Measurements from ENCODE around the gene AMDHD2.

Gene AMDHD2

DNA sequence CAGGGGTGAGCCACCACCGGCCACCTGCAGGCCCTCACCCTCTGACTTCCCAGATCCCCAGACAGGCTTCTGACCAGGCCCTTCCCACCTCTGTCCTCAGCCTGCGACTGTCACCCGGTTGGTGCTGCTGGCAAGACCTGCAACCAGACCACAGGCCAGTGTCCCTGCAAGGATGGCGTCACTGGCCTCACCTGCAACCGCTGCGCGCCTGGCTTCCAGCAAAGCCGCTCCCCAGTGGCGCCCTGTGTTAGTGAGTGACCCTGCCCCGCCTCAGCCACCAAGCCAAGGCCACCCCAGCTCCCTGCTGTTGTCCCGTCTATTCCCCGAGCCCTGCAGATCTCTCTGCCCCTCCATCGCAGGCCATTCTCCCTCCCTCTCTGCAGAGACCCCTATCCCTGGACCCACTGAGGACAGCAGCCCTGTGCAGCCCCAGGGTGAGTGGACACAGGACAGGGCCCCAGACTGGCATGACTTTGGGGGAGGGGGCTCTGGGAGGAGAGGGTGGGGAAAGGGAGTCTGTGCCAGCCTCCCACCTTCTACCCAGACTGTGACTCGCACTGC lies 47.2 kb upstream of the AMDHD2 start:
- no peak for DNase-seq (ENCODE audit: low spot score)
- in situ Hi-C loops (cut with MboI; ENCODE audit: low pct_unique_long_range_greater_than_20kb, low sequenced_read_pairs, unreplicated experiment) = no loop called here
- TF ChIP-seq, protein P1, sequence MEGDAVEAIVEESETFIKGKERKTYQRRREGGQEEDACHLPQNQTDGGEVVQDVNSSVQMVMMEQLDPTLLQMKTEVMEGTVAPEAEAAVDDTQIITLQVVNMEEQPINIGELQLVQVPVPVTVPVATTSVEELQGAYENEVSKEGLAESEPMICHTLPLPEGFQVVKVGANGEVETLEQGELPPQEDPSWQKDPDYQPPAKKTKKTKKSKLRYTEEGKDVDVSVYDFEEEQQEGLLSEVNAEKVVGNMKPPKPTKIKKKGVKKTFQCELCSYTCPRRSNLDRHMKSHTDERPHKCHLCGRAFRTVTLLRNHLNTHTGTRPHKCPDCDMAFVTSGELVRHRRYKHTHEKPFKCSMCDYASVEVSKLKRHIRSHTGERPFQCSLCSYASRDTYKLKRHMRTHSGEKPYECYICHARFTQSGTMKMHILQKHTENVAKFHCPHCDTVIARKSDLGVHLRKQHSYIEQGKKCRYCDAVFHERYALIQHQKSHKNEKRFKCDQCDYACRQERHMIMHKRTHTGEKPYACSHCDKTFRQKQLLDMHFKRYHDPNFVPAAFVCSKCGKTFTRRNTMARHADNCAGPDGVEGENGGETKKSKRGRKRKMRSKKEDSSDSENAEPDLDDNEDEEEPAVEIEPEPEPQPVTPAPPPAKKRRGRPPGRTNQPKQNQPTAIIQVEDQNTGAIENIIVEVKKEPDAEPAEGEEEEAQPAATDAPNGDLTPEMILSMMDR (IDR thresholded peaks at IDR 0.05; ENCODE audit: extremely low read depth, insufficient read depth, missing control alignments) = no peak

DNA sequence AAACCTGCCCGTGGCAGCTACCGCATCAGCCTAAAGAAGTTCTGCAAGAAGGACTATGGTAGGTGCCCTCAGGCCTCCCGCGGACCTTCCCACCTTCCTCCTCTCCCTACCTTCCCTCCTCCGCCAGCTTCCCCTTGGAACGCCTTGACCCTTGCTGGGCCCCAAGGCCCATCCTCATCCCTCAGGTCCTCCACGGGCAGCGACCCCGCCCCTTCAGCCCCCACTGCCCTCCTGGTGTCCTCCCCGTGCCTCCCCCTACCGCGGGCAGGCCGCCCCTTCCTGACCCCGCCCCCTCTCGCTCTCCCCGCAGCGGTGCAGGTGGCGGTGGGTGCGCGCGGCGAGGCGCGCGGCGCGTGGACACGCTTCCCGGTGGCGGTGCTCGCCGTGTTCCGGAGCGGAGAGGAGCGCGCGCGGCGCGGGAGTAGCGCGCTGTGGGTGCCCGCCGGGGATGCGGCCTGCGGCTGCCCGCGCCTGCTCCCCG lies 46.7 kb upstream of the AMDHD2 start:
- in situ Hi-C loops (cut with MboI; ENCODE audit: low pct_unique_long_range_greater_than_20kb, low sequenced_read_pairs, unreplicated experiment) = no loop called here
- TF ChIP-seq, protein P1 (IDR thresholded peaks at IDR 0.05; ENCODE audit: extremely low read depth, insufficient read depth, missing control alignments) = no peak
- no peak for DNase-seq (ENCODE audit: low spot score)

DNA sequence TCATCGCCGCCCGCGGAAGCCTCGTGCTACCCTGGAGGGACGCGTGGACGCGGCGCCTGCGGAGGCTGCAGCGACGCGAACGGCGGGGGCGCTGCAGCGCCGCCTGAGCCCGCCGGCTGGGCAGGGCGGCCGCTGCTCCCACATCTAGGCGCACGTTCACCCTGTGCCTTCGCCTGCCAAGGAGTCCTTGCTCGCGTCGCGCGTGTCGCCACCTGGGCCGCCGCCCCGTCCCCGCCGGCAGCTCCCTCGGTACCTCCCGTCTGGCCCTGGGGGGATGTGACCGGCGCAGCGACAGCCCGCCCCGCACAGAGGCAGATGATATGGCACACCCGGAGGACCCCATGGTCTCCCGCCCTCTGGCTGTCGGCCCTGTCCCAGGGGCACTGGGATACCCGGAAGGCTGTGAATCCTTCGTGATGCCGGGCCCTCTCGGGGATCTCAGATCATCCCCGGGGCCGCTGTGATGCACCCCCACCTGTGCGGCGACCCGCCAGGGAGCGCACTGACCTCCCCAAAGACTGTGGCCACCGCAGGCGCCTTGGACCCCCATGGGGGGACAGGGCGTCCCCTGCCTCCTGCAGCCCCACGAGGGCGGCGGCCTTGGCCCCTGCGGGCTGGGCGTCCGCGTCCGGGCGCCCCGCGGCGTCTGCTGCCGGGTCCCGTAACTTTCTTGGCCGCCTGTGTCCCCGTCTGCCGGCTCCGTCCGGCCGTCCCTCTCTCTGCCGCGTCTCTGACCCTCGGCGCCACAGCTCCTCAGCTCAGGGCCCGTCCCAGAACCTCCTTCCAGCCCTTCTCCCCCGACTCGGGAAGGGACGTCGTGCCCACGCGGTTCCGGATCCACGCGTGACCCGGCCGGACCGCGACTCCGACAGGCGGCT lies 45.9 kb upstream of the AMDHD2 start:
- DNase-seq (ENCODE audit: low spot score) = peak; percentile 87
- in situ Hi-C loops (cut with MboI; ENCODE audit: low pct_unique_long_range_greater_than_20kb, low sequenced_read_pairs, unreplicated experiment) = no loop called here
- TF ChIP-seq, protein P1 (IDR thresholded peaks at IDR 0.05; ENCODE audit: extremely low read depth, insufficient read depth, missing control alignments) = peak; percentile 73

DNA sequence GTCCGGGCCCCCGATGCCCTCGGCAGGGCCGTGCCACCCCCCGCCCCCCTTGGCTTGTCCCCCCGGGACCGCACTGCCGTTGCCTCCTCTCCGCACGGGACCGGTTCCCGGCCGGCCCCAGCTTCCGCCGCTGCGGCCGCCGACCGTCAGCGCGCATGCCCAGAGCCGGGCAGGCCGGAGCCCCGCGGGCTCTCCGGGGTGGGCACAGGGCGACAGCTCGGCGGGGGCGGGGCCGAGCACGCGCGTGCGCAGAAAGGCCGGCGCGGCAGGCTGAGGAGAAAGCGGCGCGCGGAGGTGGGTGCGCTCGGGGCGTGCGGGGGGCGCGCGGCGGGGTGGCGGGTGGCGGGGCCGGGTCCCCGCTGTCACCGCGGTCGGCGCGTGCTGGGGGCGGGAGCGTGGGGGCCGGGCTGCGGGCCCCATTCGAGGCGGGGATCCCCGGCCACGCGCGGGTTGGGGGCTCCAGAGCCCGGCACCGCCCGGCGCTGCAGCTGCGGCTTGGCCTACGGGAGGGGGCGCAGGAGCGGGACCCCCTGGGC lies 45.2 kb upstream of the AMDHD2 start, which contains the start of gene TBC1D24:
Gene TBC1D24 (plus strand): TSS at position 251 of the 536 bp plus-strand sequence. CDS start 21,022 bp downstream, outside the sequence.
- in situ Hi-C loops (cut with MboI; ENCODE audit: low pct_unique_long_range_greater_than_20kb, low sequenced_read_pairs, unreplicated experiment) = no loop called here
- peak; percentile 100 for DNase-seq (ENCODE audit: low spot score)
- TF ChIP-seq, protein P1 (IDR thresholded peaks at IDR 0.05; ENCODE audit: extremely low read depth, insufficient read depth, missing control alignments) = no peak

DNA sequence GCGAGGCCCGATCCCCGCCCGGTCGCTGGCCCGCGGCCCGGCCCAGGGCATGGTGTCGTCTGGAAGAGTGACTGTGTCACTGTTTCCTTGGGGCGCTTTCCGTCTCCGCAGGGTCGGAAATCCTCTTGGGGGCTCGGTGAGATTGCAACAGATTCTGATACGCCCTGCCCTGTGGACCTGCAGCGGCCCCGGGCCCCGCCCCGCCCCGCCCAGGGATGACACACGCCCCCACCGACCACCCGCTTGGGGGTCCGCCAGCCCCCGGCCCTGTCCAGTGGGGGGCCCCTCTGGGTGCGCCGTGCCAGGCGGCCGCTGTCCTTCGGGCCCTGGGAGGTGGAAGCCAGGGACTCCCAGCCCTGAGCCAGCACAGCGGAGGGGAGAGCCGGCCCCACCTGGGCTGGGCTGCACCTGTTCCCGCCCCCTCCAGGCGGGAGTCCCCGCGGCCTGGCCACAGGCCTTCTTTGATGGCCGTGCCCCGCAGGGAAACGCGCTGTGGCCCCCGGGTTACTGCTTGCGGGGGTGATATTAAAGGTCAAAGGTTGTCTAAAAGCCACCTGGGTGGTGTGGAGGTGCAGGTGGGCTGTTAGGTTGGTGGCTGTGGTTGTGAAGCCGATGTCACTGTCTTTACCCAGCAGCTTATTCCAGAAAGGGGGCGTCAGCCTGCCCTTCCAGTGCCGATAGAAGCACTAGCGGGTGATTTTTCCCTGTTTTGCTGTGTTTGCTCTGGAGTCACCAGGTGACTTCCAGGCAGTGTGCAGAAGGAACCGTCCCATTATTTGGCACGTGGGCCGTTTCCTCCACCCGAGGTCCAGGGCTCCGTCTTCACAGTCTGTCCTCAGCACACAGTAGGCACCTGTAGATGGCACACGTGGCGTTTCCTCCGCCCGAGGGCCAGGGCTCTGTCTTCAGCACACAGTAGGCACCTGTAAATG lies 44.5 kb upstream of the AMDHD2 start:
- peak; percentile 72 for DNase-seq (ENCODE audit: low spot score)
- TF ChIP-seq, protein P1 (IDR thresholded peaks at IDR 0.05; ENCODE audit: extremely low read depth, insufficient read depth, missing control alignments) = no peak
- in situ Hi-C loops (cut with MboI; ENCODE audit: low pct_unique_long_range_greater_than_20kb, low sequenced_read_pairs, unreplicated experiment) = no loop called here

DNA sequence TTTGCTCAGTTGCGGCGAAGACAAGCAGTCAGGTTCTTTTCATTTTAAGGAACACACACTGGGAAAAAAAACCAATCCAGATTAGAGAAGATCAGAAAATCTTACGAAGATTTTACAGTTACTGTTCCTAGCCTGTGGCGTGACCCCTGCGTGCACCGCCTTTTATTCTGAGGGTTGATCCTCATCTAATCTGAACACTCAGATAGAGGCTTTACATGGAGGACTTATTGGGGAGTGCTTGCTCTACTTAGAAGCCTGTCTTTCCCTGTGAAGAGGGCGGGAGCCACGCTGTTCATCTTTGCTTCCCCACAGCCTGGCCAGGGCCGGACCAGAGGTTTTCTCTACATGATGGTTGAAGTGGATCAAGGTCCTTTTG lies 43.8 kb upstream of the AMDHD2 start:
- no peak for DNase-seq (ENCODE audit: low spot score)
- in situ Hi-C loops (cut with MboI; ENCODE audit: low pct_unique_long_range_greater_than_20kb, low sequenced_read_pairs, unreplicated experiment) = no loop called here
- TF ChIP-seq, protein P1 (IDR thresholded peaks at IDR 0.05; ENCODE audit: extremely low read depth, insufficient read depth, missing control alignments) = no peak

Measured in GM13977 (cell line).